K562 treated with DMSO at 1 percent for 4 hours (cell line): ENCODE data around the gene BUD23. TPM values are rescaled to one million over a fixed set of nuclear protein-coding genes. Genes with fewer than 3 reads are reported as not detected.

Experiments used
- total RNA-seq: library from RNA; unstranded; fragments of 300-600 nt; gene quantifications from 2 replicates; pipeline ENCODE4 v1.2.3, GENCODE V29; 2022; ENCODE audit not compliant: insufficient read depth

BUD23 gene
- 121 and 131 TPM in 2 replicates for total RNA-seq

GRCh38 chr7:73683056-73683787 is at the start of gene BUD23, which contains the start of gene DNAJC30:
Gene BUD23 (plus strand): TSS chr7:73683597. CDS start chr7:73683626, 29 bp downstream.
Gene DNAJC30 (minus strand): TSS chr7:73683453. CDS start chr7:73683423, 30 bp downstream.

GRCh38 chr7:73667344-73668102 is 15.9 kb upstream of the BUD23 start, which contains the start of gene VPS37D:
Gene VPS37D (plus strand): TSS chr7:73667831. CDS start chr7:73667959, 128 bp downstream.

GRCh38 chr7:73718905-73719805 is 35.8 kb downstream of the BUD23 start, which contains the start of gene STX1A:
Gene STX1A (minus strand): TSS chr7:73719669. CDS start chr7:73719631, 38 bp downstream.

GRCh38 chr7:73738612-73739386 is 55.4 kb downstream of the BUD23 start, which contains the start of gene ABHD11:
Gene ABHD11 (minus strand): TSS chr7:73738802. CDS start chr7:73738770, 32 bp downstream.

Other genes starting within 250 kb of the BUD23 start
- 0.42 and 0.73 TPM in 2 replicates for gene FZD9, start 249.8 kb upstream of the BUD23 start, total RNA-seq
- gene BAZ1B, start 161.3 kb upstream of the BUD23 start, total RNA-seq: 50.3 and 60.6 TPM in 2 replicates
- 81.1 and 99.8 TPM in 2 replicates for gene BCL7B, start 125.9 kb upstream of the BUD23 start, total RNA-seq
- 46.9 and 59.2 TPM in 2 replicates for gene TBL2, start 105.0 kb upstream of the BUD23 start, total RNA-seq
- gene MLXIPL, start 59.1 kb upstream of the BUD23 start, total RNA-seq: 22.6 and 26.8 TPM in 2 replicates
- 2.1 and 2.3 TPM in 2 replicates for gene VPS37D, start 15.8 kb upstream of the BUD23 start, total RNA-seq
- 2.4 and 3.0 TPM in 2 replicates for gene DNAJC30, start 144 bp upstream of the BUD23 start, total RNA-seq
- 6.7 and 11.6 TPM in 2 replicates for gene STX1A, start 36.1 kb downstream of the BUD23 start, total RNA-seq
- 9.8 and 11.2 TPM in 2 replicates for gene ABHD11, start 55.2 kb downstream of the BUD23 start, total RNA-seq
- gene CLDN3, start 86.7 kb downstream of the BUD23 start, total RNA-seq: not detected in 2 replicates
- gene CLDN4, start 147.4 kb downstream of the BUD23 start, total RNA-seq: 0.17 TPM in 1 of 2 replicates, not detected in the other
- not detected in 2 replicates for gene METTL27, start 158.9 kb downstream of the BUD23 start, total RNA-seq
- gene TMEM270, start 177.6 kb downstream of the BUD23 start, total RNA-seq: not detected in 2 replicates